Mononuclear cell (primary cell): ENCODE results near the gene ASPM. TPM values are rescaled to one million over a fixed set of nuclear protein-coding genes. Genes with fewer than 3 reads are reported as not detected.

Experiments
- total RNA-seq: library from RNA; depleted of rRNA; stranded (reverse); fragments of >200 nt; gene quantifications from one replicate; pipeline ENCODE4 v1.2.3, GENCODE V29; 2012

Gene ASPM
- total RNA-seq, 1 donor: 0.84 TPM

Other genes with a start within 250 kb of the ASPM start
- gene CFHR2, start 202.9 kb downstream of the ASPM start, total RNA-seq: not detected
- gene CFHR5, start 169.1 kb downstream of the ASPM start, total RNA-seq: not detected
- gene F13B, start 79.4 kb downstream of the ASPM start, total RNA-seq: not detected
- gene ZBTB41, start 54.6 kb upstream of the ASPM start, total RNA-seq: 12.1 TPM
- under 0.01 TPM for gene CRB1, start 121.6 kb upstream of the ASPM start, total RNA-seq